ENCODE results near the gene TENT5A.

Gene TENT5A

DNA sequence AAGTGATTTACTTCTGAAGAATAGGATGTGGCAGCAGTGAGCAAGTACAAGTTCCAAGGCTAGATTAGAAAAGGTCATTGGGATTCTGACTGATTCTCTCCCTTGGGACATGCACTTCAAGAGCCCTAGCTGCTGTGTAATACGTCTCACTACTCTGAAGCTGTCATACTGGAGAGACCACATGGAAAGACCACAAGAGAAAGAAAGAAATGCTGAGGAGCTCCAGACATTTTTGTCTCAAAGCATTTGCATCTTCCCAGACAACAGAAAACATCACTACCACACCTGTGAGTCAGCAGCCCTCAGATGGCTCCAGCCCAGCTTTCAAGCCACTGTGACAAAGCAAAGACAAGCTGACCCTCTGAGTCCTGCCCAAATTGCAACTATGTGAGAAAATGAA is 20.7 kb downstream of the TENT5A start:
- H3K4me3 Mint-ChIP-seq: no peak overlapping the region
- H3K9me3 Mint-ChIP-seq: no peaks in the 10 kb centered on the region
- CTCF ChIA-PET: no interaction called here
- no peaks in the 10 kb centered on the region for H3K36me3 Mint-ChIP-seq
- peaks cover 8% of the 10 kb centered on the region for H3K4me1 Mint-ChIP-seq
- H3K27ac Mint-ChIP-seq: no peak overlapping the region
- no peak for DNase-seq
- H3K27me3 Mint-ChIP-seq: no peaks in the 10 kb centered on the region

DNA sequence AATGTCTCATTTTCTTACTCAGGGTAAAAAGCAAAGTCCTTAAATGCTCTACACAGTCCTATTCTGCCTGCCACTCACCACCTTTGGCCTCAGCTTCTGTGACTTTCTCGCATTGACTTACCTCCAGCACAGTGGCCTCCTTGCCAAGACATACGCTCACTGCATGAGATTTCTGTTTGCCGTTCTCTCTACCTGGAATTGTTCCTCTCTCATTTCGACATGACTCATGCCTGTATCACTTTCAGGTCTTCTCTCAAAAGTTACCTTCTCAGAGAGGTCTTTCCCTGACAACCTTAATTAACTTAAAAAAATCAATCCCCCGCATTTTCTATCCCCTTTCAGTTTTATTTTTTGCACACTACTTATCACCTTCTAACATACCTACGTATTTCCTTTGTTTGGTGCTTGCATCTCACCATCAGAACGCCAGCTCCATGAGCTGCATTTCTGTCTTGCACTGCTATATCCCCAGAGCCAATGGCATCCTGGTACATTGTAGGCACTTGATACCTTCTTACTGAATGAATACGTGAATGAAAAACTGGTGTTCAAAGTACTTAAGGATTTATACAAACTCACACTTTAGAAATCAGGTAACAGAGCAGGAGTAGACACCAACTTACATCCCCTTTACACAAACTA is 24.5 kb downstream of the TENT5A start:
- H3K36me3 Mint-ChIP-seq: no peaks in the 10 kb centered on the region
- CTCF ChIA-PET: no interaction called here
- no peak overlapping the region for H3K4me3 Mint-ChIP-seq
- H3K4me1 Mint-ChIP-seq: peaks cover 8% of the 10 kb centered on the region
- no peak overlapping the region for H3K27ac Mint-ChIP-seq
- no peak for DNase-seq
- H3K27me3 Mint-ChIP-seq: no peaks in the 10 kb centered on the region
- no peaks in the 10 kb centered on the region for H3K9me3 Mint-ChIP-seq

- Mint-ChIP-seq H3K4me1 (peaks cover 8% of the 10 kb centered on the region), H3K27ac (no peak overlapping the region)
Observed at GRCh38 chr6:81725127-81725526, 27.4 kb downstream of the TENT5A start.

DNA sequence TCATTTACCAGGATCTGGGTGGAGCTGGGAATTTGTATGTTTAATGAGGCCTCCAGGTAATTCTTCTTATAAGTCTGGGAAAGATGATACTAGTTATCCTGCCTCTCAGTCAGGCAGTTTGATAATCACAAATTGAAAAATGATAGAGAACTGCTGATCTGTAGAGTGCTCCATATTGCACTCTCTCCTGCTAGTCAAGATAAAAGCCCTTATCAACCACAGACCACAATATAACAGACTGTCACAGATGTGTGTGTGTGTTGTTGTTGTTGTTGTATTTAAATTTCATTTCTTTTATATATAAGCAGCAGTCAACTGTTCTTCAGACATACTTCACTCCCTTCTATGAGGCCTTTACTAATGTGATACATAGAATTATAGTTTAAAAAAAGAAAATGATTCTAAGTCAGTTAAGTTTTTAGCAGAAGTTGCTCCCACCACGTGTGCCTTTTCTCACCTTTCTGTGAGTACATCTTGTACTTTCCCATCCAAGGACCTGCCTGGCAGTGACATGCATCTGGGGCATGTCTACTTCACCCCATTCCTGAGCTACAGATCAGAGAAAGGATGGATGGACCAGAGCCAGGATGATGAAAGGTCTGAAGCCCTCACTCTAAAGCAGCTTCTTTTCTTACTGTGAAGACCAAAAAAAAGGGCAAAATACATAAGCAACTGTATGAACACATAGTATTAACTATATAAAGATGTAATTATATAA is 29.8 kb downstream of the TENT5A start:
- Mint-ChIP-seq H3K9me3 (no peaks in the 10 kb centered on the region), H3K27ac (no peak overlapping the region), H3K27me3 (no peaks in the 10 kb centered on the region), H3K4me3 (no peak overlapping the region), H3K4me1 (peaks cover 2% of the 10 kb centered on the region), H3K36me3 (no peaks in the 10 kb centered on the region)
- CTCF ChIA-PET: no interaction called here
- DNase-seq: no peak

More at GRCh38 chr6:81725127-81725526, 27.4 kb downstream of the TENT5A start:
- no peaks in the 10 kb centered on the region for H3K27me3 Mint-ChIP-seq
- no peaks in the 10 kb centered on the region for H3K9me3 Mint-ChIP-seq
- no peak overlapping the region for H3K4me3 Mint-ChIP-seq
- no peak for DNase-seq
- H3K36me3 Mint-ChIP-seq: no peaks in the 10 kb centered on the region
- CTCF ChIA-PET: no interaction called here

GRCh38 chr6:81720427-81720826 is 32.1 kb downstream of the TENT5A start:
- Mint-ChIP-seq H3K27ac (no peak overlapping the region), H3K4me3 (no peak overlapping the region), H3K4me1 (no peaks in the 10 kb centered on the region), H3K27me3 (no peaks in the 10 kb centered on the region), H3K36me3 (no peaks in the 10 kb centered on the region), H3K9me3 (no peaks in the 10 kb centered on the region)
- no peak for DNase-seq
- CTCF ChIA-PET: no interaction called here

- no peaks in the 10 kb centered on the region for H3K36me3 Mint-ChIP-seq
- no peaks in the 10 kb centered on the region for H3K4me1 Mint-ChIP-seq
- no peaks in the 10 kb centered on the region for H3K27me3 Mint-ChIP-seq
- no peak overlapping the region for H3K27ac Mint-ChIP-seq
- DNase-seq: no peak
- no peak overlapping the region for H3K4me3 Mint-ChIP-seq
- CTCF ChIA-PET: no interaction called here
- no peaks in the 10 kb centered on the region for H3K9me3 Mint-ChIP-seq
Observed at GRCh38 chr6:81718126-81718525, 34.4 kb downstream of the TENT5A start.

DNA sequence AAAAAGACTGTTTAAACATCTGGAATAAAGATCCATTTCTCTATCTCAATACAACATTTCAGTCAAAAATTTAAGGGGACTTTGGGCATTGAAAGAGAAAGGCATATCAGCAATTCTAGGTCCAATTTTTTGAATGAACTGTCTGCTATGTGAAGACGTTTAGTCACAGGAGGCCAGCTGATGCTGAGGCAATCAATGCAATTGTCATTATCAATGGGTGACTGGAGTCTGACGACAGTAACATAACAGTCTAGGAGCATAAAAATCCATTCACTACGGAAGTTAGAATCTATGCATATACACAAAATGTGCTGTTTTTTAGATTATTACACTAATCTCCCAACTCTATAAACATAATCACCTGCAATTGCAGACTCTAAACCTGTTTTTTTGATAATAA is 37.8 kb downstream of the TENT5A start:
- no peak overlapping the region for H3K27ac Mint-ChIP-seq
- no peaks in the 10 kb centered on the region for H3K4me1 Mint-ChIP-seq
- H3K27me3 Mint-ChIP-seq: no peaks in the 10 kb centered on the region
- DNase-seq: no peak
- H3K36me3 Mint-ChIP-seq: no peaks in the 10 kb centered on the region
- no peaks in the 10 kb centered on the region for H3K9me3 Mint-ChIP-seq
- no peak overlapping the region for H3K4me3 Mint-ChIP-seq
- CTCF ChIA-PET: no interaction called here

- DNase-seq: no peak
- no peaks in the 10 kb centered on the region for H3K27me3 Mint-ChIP-seq
- H3K4me3 Mint-ChIP-seq: no peak overlapping the region
- no peak overlapping the region for H3K27ac Mint-ChIP-seq
- H3K4me1 Mint-ChIP-seq: no peaks in the 10 kb centered on the region
- no peaks in the 10 kb centered on the region for H3K9me3 Mint-ChIP-seq
- no peaks in the 10 kb centered on the region for H3K36me3 Mint-ChIP-seq
- CTCF ChIA-PET: no interaction called here
Observed at GRCh38 chr6:81713205-81713604, 39.3 kb downstream of the TENT5A start.

DNA sequence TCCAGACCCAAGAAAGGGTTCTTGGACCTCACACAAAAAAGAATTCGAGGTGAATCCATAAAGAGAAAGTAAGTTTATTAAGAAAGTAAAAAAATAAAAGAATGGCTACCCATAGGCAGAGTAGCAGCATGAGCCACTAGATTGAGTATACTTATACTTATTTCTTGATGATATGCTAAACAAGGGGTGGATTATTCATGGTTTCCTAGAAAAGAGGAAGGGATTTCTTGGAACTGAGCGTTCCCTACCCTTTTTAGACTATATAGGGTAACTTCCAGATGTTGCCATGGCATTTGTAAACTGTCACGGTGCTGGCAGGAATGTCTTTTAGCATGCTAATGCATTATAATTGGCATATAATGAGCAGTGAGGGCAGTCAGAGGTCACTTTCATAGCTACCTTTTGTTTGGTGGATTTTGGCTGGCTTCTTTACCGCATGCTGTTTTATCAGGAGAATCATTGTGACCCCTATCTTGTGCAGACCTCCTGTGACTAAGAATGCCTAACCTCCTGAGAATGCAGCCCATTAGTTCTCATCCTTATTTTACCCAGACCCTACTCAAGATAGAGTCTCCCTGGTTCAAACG is 44.3 kb downstream of the TENT5A start:
- no peak overlapping the region for H3K27ac Mint-ChIP-seq
- no peak overlapping the region for H3K4me3 Mint-ChIP-seq
- CTCF ChIA-PET: no interaction called here
- no peaks in the 10 kb centered on the region for H3K27me3 Mint-ChIP-seq
- DNase-seq: no peak
- H3K4me1 Mint-ChIP-seq: no peaks in the 10 kb centered on the region
- H3K36me3 Mint-ChIP-seq: no peaks in the 10 kb centered on the region
- no peaks in the 10 kb centered on the region for H3K9me3 Mint-ChIP-seq

DNA sequence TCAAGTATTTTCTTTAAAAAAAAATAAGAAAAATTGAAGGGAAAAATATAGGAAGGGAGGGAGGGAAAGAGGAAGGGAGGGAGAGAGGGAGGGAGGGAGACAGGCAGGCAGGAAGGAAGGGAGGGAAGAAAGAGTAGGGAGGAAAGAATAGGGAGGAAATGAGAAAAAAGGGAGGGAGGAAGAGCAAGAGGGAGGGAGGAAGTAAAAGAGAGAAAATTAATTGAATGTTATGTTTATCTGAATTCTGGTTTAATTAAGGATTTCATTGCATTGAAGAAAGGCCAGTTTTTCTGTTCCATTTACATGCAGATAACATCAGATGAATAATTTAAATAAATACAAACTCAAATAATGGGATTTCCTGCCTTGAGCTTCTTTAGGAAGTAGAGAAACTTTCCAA is 47.8 kb downstream of the TENT5A start:
- Mint-ChIP-seq H3K4me3 (no peak overlapping the region), H3K27ac (no peak overlapping the region), H3K4me1 (no peaks in the 10 kb centered on the region), H3K9me3 (no peaks in the 10 kb centered on the region), H3K27me3 (no peaks in the 10 kb centered on the region), H3K36me3 (no peaks in the 10 kb centered on the region)
- CTCF ChIA-PET: no interaction called here
- no peak for DNase-seq

GRCh38 chr6:81700414-81700813 is 52.1 kb downstream of the TENT5A start:
- DNase-seq: no peak
- no peaks in the 10 kb centered on the region for H3K9me3 Mint-ChIP-seq
- no peaks in the 10 kb centered on the region for H3K36me3 Mint-ChIP-seq
- no peak overlapping the region for H3K4me3 Mint-ChIP-seq
- H3K4me1 Mint-ChIP-seq: no peaks in the 10 kb centered on the region
- CTCF ChIA-PET: no interaction called here
- H3K27me3 Mint-ChIP-seq: no peaks in the 10 kb centered on the region
- H3K27ac Mint-ChIP-seq: no peak overlapping the region

- no peaks in the 10 kb centered on the region for H3K9me3 Mint-ChIP-seq
- CTCF ChIA-PET: no interaction called here
- H3K4me3 Mint-ChIP-seq: no peak overlapping the region
- DNase-seq: no peak
- no peaks in the 10 kb centered on the region for H3K4me1 Mint-ChIP-seq
- H3K36me3 Mint-ChIP-seq: no peaks in the 10 kb centered on the region
- H3K27me3 Mint-ChIP-seq: no peaks in the 10 kb centered on the region
- no peak overlapping the region for H3K27ac Mint-ChIP-seq
Observed at GRCh38 chr6:81697559-81697958, 54.9 kb downstream of the TENT5A start.

DNA sequence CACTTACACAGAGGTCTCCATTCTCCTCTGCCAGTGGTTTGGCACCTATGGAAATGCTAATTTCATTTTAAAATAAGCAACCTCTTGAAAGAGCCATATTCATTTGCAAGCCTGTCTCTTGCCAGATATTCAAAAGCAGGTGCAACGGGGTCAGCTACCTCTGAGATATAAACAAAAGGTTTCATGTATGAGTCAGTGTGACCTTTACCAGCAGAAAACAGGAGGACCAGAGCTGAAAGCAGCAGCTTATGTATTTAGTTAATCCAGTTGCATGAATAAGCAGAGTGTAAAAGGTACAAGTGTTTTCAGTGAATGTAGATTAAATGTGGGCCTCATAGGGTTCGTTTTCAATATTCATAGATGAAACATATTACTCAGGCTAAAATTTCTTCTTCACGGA is 56.0 kb downstream of the TENT5A start:
- H3K36me3 Mint-ChIP-seq: no peaks in the 10 kb centered on the region

More for the DNA sequence above, 56.0 kb downstream of the TENT5A start:
- Mint-ChIP-seq H3K27me3 (no peaks in the 10 kb centered on the region), H3K9me3 (no peaks in the 10 kb centered on the region), H3K27ac (no peak overlapping the region), H3K4me3 (no peak overlapping the region), H3K4me1 (no peaks in the 10 kb centered on the region)
- CTCF ChIA-PET: no interaction called here
- no peak for DNase-seq
